COLO829 (cell line): ENCODE measurements around the gene GRAMD1C.

Experiments used
- DNase-seq: peaks from one replicate; pipeline ENCODE4 v3.0.0; 2012; ENCODE audit warnings: low spot score

Gene GRAMD1C

GRCh38 chr3:113852506-113852905, 13.9 kb downstream of the GRAMD1C start:
- DNase-seq, result no peak

DNA sequence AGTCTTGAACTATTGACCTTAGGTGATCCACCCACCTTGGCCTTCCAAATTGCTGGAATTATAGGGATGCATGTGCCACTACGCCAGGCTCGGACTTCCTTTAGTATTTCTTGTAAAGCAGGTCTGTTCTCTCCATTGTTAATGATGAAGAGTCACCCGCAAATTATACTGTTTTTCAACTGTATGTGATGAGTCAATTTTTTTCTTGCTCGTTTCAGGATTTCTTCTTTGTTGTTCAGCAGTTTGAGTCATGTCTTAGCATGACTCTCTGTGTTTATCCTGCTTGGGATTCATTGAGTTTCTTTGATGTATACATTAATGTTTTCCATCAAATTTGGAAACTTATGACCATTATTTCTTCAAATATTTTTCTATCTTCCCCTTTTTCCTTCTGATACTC, 28.9 kb downstream of the GRAMD1C start:
- DNase-seq, result peak; percentile 4

DNA sequence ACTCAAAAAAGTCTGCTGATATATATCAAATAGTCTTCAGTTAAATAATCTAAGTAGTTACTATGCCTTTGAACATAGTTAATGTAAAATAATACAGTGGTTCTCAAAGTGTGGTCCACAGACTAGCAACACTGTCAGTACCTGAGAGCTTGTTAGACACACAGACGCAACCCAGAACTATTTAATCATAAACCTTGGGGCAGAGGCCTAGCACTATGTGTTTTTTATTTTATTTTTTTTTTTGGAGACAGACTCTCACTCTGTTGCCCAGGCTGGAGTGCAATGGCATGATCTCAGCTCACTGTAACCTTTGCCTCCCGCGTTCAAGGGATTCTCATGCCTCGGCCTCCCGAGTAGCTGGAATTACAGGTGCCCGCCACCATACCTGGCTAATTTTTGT, 34.7 kb downstream of the GRAMD1C start:
- no peak for DNase-seq

GRCh38 chr3:113873814-113874526, 35.4 kb downstream of the GRAMD1C start:
- DNase-seq, result no peak

GRCh38 chr3:113878403-113878802, 39.8 kb downstream of the GRAMD1C start:
- no peak for DNase-seq

DNA sequence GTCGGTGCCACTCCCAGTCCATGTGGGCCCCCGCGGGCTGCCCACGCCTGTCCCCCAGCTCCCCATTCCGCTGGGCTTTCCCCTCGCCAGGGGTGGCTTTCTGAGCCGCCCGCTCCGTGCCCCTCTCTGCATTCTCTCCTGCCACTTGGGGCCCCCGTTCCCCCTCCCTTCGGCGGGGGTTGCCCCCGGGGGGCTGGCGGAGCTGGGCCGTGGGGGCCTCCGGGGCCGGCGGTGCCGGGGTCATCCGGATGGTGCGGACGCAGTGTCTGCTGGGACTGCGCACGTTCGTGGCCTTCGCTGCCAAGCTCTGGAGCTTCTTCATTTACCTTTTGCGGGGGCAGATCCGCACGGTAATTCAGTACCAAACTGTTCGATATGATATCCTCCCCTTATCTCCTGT, 46.5 kb downstream of the GRAMD1C start:
- DNase-seq, result no peak

DNA sequence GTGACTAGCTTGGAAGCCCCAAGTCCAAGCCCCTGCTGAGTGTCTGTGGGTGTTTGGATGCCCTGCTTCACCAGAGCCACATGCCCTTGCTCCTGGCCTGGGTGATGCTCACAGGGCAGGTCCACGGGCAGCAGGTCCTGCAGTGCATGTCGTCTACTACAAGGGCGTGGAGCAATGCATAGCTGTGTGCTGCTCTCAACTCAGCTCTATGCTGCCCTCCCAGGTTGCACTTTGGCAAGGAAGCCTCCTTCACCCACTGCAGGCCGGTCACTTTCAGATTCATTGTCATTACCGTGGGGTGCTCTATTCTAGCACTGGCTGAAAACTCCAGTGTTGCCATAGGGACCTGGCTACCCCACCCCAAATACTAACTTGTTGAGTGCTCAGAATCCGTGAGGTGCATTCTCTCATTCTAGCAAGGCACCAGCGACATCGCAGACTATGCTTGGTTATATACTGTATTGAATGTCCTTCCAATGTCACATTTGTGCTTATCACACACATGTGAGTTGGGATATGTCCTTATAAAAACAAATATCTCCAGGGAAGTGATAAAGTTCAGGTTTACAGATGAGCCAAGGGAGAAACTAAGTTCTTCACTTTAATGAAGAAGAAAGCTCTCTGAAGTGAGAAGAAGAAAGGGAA, 51.8 kb downstream of the GRAMD1C start:
- no peak for DNase-seq

- DNase-seq, result no peak
Observed at GRCh38 chr3:113894927-113895326, 56.3 kb downstream of the GRAMD1C start.

DNA sequence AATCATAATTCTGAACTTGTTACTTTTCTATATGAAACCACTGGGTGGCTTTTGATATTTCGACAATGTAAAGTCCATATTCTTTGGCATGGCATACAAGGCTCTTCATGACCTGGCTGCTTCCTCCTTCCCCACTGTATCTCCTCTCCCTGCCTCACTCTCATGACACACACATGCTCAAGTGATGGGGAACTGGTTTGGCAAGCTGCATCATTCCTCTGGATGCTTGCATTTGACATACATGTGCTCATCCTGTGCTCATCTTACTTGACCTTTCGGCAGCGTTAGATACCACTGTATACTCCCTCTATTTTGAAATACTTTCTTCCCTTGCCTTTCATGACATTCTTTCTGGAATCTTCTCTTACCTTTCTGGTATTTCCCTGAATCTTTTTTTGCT, 57.4 kb downstream of the GRAMD1C start:
- no peak for DNase-seq

GRCh38 chr3:113896930-113897329, 58.3 kb downstream of the GRAMD1C start:
- DNase-seq, result no peak

DNA sequence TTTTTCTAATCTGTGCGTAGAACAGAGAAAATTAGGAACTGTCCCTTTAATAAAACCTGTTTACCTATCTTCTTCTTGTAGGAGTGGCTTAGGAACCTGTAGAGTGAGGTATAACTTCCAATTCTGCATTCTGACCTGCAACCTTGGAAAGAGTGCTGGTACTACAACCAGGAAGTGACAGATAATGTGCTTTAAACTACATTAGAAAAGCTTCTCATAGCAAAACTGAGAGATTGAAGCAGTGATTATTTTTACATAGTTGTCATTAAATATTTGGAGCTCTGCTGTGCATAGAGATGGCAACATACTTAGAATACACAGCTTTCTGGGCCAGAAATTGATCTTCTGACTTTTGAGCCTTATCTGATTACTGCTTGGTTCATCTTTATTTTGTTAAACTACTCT, 58.8 kb downstream of the GRAMD1C start:
- no peak for DNase-seq

GRCh38 chr3:113898892-113899291, 60.3 kb downstream of the GRAMD1C start:
- DNase-seq, result peak; percentile 13

GRCh38 chr3:113906568-113907140, 68.1 kb downstream of the GRAMD1C start:
- DNase-seq, result no peak

GRCh38 chr3:113908133-113908532, 69.5 kb downstream of the GRAMD1C start:
- no peak for DNase-seq

- DNase-seq, result no peak
Observed at GRCh38 chr3:113910966-113911365, 72.4 kb downstream of the GRAMD1C start.

- DNase-seq, result peak; percentile 56
Observed at GRCh38 chr3:113912552-113913236, 74.1 kb downstream of the GRAMD1C start.

- DNase-seq, result no peak
Observed at GRCh38 chr3:113914646-113915045, 76.1 kb downstream of the GRAMD1C start.

DNA sequence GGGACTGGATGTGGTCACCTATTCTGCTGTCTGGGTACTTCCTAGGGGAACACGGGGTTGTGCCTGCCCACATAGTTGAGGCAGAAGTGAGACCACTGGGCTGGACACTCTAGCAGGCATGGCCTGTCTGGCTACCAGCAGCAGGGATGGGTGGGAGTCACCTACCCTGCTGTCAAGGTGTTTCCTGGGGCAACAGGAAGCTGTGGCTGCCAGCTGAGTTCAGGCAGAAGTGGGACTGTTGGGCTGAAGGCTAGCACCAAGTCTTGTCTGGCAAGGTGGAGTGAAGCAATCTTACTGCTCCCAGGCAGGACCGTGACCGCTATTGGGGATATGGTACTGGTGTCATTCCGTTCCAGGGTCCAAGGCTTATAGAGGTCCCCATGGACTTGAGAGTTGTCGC, 89.0 kb downstream of the GRAMD1C start:
- no peak for DNase-seq

DNA sequence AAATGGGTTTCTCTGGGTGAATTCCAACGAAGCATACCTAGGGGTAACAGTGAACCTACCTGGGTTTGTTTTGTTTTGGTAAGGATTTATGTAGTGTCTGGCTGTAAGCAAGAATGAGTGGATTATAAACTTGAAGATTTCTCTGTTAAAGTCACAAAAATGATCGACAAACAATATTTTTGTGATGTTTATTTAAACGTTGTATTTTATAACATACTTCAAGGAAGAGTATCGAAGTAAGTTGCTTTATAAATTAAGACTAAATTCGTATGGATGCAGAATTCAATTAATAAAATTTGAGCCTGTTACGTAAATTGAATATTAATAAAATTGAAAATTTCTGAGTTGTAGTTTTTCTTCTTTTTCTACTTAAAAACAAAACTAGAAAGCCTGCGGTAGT, 108.2 kb downstream of the GRAMD1C start:
- no peak for DNase-seq

DNA sequence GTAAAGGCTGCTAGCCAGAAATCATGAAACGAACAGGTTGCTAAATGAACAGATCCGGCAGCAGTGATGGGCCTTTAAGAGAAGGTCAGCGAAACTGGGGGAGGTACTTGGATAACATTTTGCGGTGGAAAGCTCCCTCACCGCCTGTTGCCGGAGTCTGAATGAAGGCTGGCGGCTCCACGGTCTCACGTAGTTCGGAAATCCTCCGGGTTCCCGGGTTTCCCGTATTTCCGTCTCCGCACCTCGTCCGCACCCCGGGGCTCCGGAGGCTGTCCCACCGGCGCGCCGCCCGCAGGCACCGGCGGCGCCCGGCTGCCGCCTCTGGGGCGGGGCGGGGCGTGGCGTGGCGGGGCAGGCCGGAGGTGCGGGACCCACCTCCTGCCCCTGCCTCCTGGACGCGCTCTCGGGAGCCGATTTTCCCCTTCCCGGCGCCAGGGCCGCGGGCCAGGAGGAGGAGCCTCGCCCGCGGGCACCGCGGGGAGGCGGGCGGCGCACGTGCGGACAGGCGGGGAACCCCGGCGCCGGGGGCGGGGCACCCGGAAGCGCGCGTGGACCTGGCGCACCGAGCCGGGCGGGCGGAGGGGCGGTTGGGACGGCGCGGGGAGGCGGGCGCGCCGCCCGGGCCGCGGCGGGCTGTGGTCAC, 108.9 kb downstream of the GRAMD1C start, which contains the start of gene ZDHHC23:
ZDHHC23 (plus strand) TSS at position 642 of the 643 bp plus-strand sequence. CDS start 790 bp downstream, outside the sequence.
- peak; percentile 27 for DNase-seq

DNA sequence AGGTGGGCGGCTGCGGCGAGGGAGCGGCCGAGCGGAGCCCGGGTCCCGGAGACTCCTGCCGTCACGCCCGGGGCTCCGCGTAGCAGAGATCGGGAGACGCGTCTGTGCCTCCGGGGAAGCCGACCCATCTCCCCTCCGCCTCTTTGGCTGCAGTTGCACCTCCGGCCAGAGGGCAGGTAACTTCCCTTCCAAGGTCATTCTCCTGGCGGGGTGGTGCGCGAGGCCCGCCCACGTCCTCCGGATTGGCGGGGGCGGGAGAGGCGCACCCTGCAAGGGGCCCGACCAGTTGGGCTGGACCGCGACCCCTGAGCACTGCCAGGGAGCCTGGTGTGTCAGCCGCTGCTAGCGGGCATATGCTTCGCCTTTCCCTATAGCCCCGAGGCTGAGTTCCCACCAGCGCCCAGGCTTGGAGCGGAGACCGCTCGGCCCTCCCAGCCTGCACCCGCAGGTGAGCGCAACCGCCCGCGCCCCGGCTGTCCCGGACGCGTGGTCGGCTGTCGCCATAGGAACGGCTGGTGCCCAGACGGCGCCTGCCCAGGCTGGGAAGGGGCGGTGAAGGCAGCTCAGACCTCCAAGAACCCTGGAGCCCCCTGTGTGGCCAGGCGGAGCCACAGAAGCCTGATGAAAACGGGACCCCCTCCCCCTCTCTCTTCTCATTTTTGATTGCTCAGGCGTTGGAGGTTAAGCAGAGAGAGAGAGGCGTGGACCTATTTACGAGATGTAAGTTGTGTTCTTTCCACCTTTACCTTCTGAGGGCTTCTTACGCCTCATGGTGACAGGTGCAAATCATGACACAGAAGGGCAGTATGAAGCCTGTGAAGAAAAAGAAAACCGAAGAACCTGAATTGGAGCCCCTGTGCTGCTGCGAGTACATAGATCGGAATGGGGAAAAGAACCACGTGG, 109.7 kb downstream of the GRAMD1C start:
- DNase-seq, result no peak
